Prostate gland (tissue), 2 donors: ENCODE measurements around the gene KPTN.

Experiments used
- POLR2A ChIP-seq: fragments of 450-650 bp; IDR thresholded peaks from one replicate; pipeline ENCODE4 v1.6.1; 2016; ENCODE audit warnings: antibody characterized with exemption, mild to moderate bottlenecking
- POLR2AphosphoS5 ChIP-seq: sonication (generic); formaldehyde crosslinking; IDR thresholded peaks from one replicate; pipeline ENCODE4 v1.6.1; 2017; ENCODE audit warnings: antibody characterized with exemption
- TF ChIP-seq, protein P1 (sequence below), 4 experiments: fragments of 200-600 bp in 2 of 4; fragments of 450-650 bp in 2 of 4; sonication (generic) in 2 of 4; IDR thresholded peaks; 1 replicate in 3 of 4; 2 replicates in 1 of 4; pipeline ENCODE4 v1.5.1; 2016 to 2019; ENCODE audit warnings: antibody characterized with exemption in 4 of 4, mild to moderate bottlenecking in 2 of 4, moderate library complexity in 2 of 4

- TF ChIP-seq POLR2AphosphoS5, result no peak
- TF ChIP-seq, protein P1, sequence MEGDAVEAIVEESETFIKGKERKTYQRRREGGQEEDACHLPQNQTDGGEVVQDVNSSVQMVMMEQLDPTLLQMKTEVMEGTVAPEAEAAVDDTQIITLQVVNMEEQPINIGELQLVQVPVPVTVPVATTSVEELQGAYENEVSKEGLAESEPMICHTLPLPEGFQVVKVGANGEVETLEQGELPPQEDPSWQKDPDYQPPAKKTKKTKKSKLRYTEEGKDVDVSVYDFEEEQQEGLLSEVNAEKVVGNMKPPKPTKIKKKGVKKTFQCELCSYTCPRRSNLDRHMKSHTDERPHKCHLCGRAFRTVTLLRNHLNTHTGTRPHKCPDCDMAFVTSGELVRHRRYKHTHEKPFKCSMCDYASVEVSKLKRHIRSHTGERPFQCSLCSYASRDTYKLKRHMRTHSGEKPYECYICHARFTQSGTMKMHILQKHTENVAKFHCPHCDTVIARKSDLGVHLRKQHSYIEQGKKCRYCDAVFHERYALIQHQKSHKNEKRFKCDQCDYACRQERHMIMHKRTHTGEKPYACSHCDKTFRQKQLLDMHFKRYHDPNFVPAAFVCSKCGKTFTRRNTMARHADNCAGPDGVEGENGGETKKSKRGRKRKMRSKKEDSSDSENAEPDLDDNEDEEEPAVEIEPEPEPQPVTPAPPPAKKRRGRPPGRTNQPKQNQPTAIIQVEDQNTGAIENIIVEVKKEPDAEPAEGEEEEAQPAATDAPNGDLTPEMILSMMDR (IDR thresholded peaks at IDR 0.05), result no peak
- TF ChIP-seq POLR2A, result no peak
Observed at GRCh38 chr19:47486900-47487299, 2.9 kb upstream of the KPTN start.
